K562 (cell line): ENCODE measurements around the gene MAP3K7CL. TPM values are rescaled to one million over a fixed set of nuclear protein-coding genes. Genes with fewer than 3 reads are reported as not detected.
A peak's percentile ranks its signal among the peaks of the same experiment; 100 is the strongest.

ENCODE experiments used
- CBFA2T2 ChIP-seq: fragments of 450-650 bp; conservative IDR thresholded peaks from 2 replicates; pipeline ENCODE4 v1.6.1; 2017; ENCODE audit warnings: mild to moderate bottlenecking
- TCF3 ChIP-seq: sonication (generic); formaldehyde crosslinking; IDR thresholded peaks from 2 replicates; pipeline ENCODE4 v1.4.0; 2020; ENCODE audit warnings: mild to moderate bottlenecking, missing genetic modification reagents
- polyA plus RNA-seq, 8 experiments: library from polyadenylated mRNA; depleted of rRNA in 4 of 8; stranded (reverse) in 5 of 8; unstranded in 3 of 8; fragments of >200 nt; fragmentation: Nextera tagmentation in 2 of 8; fragmentation: Illumina TruSeq in 1 of 8; extraction: Ambion mirVana in 2 of 8; extraction: Trizol in 1 of 8; gene quantifications; 2 replicates each; pipeline versions ENCODE4 v1.2.1 to v1.2.3, GENCODE V29; 2011 to 2014; ENCODE audit warnings: inconsistent platforms in 1 of 8, missing spikeins in 1 of 8
- total RNA-seq, 7 experiments: library from RNA; depleted of rRNA in 6 of 7; stranded (reverse); fragments of >200 nt in 6 of 7; fragmentation: Illumina TruSeq in 2 of 7; extraction: Trizol in 2 of 7; gene quantifications; 2 replicates each; pipeline versions ENCODE4 v1.2.1 to v1.2.3, GENCODE V29; 2011 to 2021; ENCODE audit warnings: low replicate concordance in 1 of 7
- TF ChIP-seq, protein P1 (sequence below), 2 experiments: fragments of 450-650 bp; formaldehyde crosslinking in 1 of 2; IDR thresholded peaks; 2 replicates each; pipeline versions ENCODE4 v1.4.0 to v1.6.1; 2014 to 2020; ENCODE audit warnings: mild to moderate bottlenecking in 2 of 2, borderline replicate concordance in 1 of 2, low read depth in 1 of 2

The MAP3K7CL gene
- total and polyA plus RNA-seq, 9 of the 15 experiments (the other 6 are each of a cell fraction or from before 2014, with no cell fraction given): 0.13 to 0.15 (median 0.14) TPM; not detected in 6

DNA sequence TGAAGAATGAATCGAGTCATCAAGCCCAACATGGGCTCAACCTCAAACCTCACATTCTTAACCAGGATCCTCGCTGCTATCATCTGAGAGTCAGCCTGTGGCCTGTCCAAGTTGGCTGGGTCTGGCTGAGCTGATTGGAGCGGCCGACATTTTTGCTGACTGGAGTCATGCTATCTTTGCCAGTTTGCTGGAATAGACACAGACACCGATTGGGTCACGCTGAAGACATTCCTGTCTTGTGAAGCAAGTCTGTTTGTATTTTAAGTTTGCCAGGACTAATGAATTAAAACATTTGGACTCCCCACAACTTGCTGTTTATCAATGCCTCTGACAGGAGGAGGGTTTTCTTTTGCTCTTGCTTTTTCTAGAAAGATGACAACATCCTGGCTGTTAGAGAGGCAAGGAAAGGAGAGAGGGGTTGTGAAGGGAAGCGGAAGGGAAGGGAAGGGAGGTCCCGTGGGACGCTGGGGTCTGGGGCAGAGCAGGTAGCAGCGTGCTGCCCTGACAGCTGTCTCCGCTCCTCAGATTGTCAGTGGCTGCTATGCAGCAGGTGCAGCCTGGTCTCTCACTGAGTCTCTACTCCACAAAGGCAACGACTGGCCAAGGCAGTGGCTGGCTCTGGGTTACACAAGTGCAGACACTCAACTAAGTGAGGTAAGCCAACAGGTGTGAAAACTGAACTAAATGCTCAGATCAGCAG, at the start of gene MAP3K7CL (continued):
- TF ChIP-seq, protein P1, sequence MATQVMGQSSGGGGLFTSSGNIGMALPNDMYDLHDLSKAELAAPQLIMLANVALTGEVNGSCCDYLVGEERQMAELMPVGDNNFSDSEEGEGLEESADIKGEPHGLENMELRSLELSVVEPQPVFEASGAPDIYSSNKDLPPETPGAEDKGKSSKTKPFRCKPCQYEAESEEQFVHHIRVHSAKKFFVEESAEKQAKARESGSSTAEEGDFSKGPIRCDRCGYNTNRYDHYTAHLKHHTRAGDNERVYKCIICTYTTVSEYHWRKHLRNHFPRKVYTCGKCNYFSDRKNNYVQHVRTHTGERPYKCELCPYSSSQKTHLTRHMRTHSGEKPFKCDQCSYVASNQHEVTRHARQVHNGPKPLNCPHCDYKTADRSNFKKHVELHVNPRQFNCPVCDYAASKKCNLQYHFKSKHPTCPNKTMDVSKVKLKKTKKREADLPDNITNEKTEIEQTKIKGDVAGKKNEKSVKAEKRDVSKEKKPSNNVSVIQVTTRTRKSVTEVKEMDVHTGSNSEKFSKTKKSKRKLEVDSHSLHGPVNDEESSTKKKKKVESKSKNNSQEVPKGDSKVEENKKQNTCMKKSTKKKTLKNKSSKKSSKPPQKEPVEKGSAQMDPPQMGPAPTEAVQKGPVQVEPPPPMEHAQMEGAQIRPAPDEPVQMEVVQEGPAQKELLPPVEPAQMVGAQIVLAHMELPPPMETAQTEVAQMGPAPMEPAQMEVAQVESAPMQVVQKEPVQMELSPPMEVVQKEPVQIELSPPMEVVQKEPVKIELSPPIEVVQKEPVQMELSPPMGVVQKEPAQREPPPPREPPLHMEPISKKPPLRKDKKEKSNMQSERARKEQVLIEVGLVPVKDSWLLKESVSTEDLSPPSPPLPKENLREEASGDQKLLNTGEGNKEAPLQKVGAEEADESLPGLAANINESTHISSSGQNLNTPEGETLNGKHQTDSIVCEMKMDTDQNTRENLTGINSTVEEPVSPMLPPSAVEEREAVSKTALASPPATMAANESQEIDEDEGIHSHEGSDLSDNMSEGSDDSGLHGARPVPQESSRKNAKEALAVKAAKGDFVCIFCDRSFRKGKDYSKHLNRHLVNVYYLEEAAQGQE (IDR thresholded peaks at IDR 0.05; ENCODE audit: borderline replicate concordance): peak; percentile 17; the same call in 1 of the 2 replicates
- TF ChIP-seq, protein P1 (CRISPR knock-in tag; IDR thresholded peaks at IDR 0.05; ENCODE audit: low read depth): no peak
- TF ChIP-seq TCF3 (CRISPR knock-in tag) (peak; percentile 24; the same call in 1 of the 2 replicates), CBFA2T2 (peak; percentile 42; the same call in 1 of the 2 replicates)
